K562 (cell line): ENCODE results near the gene PHTF1. TPM values are rescaled to one million over a fixed set of nuclear protein-coding genes. Genes with fewer than 3 reads are reported as not detected.

Experiments
- ATF3 ChIP-seq, 2 experiments: fragments of 450-650 bp in 1 of 2; sonication (generic) in 1 of 2; formaldehyde crosslinking in 1 of 2; IDR thresholded peaks in 1 of 2; conservative IDR thresholded peaks in 1 of 2; 2 replicates each; pipeline versions ENCODE4 v1.6.1 to v1.8.1; 2016 to 2023; ENCODE audit warnings: mild to moderate bottlenecking in 2 of 2, moderate library complexity in 2 of 2, inconsistent platforms in 1 of 2, missing genetic modification reagents in 1 of 2
- E4F1 ChIP-seq: fragments of 250-450 bp; sonication (Bioruptor Pico); IDR thresholded peaks from 2 replicates; pipeline ENCODE4 v1.5.0; 2021; ENCODE audit warnings: mild to moderate bottlenecking, borderline replicate concordance
- MEIS2 ChIP-seq: fragments of 450-650 bp; IDR thresholded peaks from 2 replicates; pipeline ENCODE4 v1.6.1; 2014; ENCODE audit warnings: mild to moderate bottlenecking; ENCODE audit not compliant: partially characterized antibody
- NONO ChIP-seq, 2 experiments: fragments of 200-400 bp in 1 of 2; fragments of 450-650 bp in 1 of 2; formaldehyde crosslinking in 1 of 2; IDR thresholded peaks; 2 replicates each; pipeline ENCODE4 v1.6.1; 2017; ENCODE audit warnings: low read depth in 2 of 2, mild to moderate bottlenecking in 2 of 2, moderate library complexity in 2 of 2, low read length in 1 of 2
- PRMT5 ChIP-seq: sonication (generic); formaldehyde crosslinking; IDR thresholded peaks from 2 replicates; pipeline ENCODE4 v1.5.0; 2020; ENCODE audit warnings: missing genetic modification reagents
- RBM34 ChIP-seq: fragments of 200-400 bp; formaldehyde crosslinking; IDR thresholded peaks from 2 replicates; pipeline ENCODE4 v1.6.1; 2018; ENCODE audit warnings: low read length, borderline replicate concordance; ENCODE audit not compliant: insufficient read depth
- SFPQ ChIP-seq: fragments of 200-400 bp; formaldehyde crosslinking; IDR thresholded peaks from 2 replicates; pipeline ENCODE4 v1.6.1; 2017; ENCODE audit warnings: mild to moderate bottlenecking, low read depth, low read length, moderate library complexity
- SMAD3 ChIP-seq: fragments of 450-650 bp; formaldehyde crosslinking; conservative IDR thresholded peaks from 2 replicates; pipeline ENCODE4 v1.4.0; 2020; ENCODE audit warnings: mild to moderate bottlenecking
- TEAD1 ChIP-seq, 2 experiments: fragments of 450-650 bp in 1 of 2; sonication (generic) in 1 of 2; formaldehyde crosslinking; IDR thresholded peaks; 2 replicates each; pipeline versions ENCODE4 v1.4.0 to v1.8.0; 2020 to 2022; ENCODE audit warnings: mild to moderate bottlenecking in 2 of 2, missing genetic modification reagents in 1 of 2
- ZNF347 ChIP-seq: fragments of 450-650 bp; formaldehyde crosslinking; IDR thresholded peaks from 2 replicates; pipeline ENCODE4 v1.4.0; 2020; ENCODE audit warnings: low read depth, mild to moderate bottlenecking, moderate library complexity
- ZNF740 ChIP-seq, 3 experiments: fragments of 200-800 bp in 1 of 3; sonication (Bioruptor generic) in 1 of 3; sonication (generic) in 1 of 3; formaldehyde crosslinking in 1 of 3; IDR thresholded peaks; 2 replicates each; pipeline versions ENCODE4 v1.6.1 to v1.8.0; 2016 to 2022; ENCODE audit warnings: mild to moderate bottlenecking in 2 of 3, missing compliant biosample characterization in 2 of 3, missing genetic modification characterization in 2 of 3, missing genetic modification reagents in 1 of 3
- polyA plus RNA-seq, 8 experiments: library from polyadenylated mRNA; depleted of rRNA in 4 of 8; stranded (reverse) in 5 of 8; unstranded in 3 of 8; fragments of >200 nt; fragmentation: Nextera tagmentation in 2 of 8; fragmentation: Illumina TruSeq in 1 of 8; extraction: Ambion mirVana in 2 of 8; extraction: Trizol in 1 of 8; gene quantifications; 2 replicates each; pipeline versions ENCODE4 v1.2.1 to v1.2.3, GENCODE V29; 2011 to 2014; ENCODE audit warnings: inconsistent platforms in 1 of 8, missing spikeins in 1 of 8
- total RNA-seq, 7 experiments: library from RNA; depleted of rRNA in 6 of 7; stranded (reverse); fragments of >200 nt in 6 of 7; fragmentation: Illumina TruSeq in 2 of 7; extraction: Trizol in 2 of 7; gene quantifications; 2 replicates each; pipeline versions ENCODE4 v1.2.1 to v1.2.3, GENCODE V29; 2011 to 2021; ENCODE audit warnings: low replicate concordance in 1 of 7

The PHTF1 gene
- total and polyA plus RNA-seq, 9 of the 15 experiments (the other 6 are each of a cell fraction or from before 2014, with no cell fraction given), result 8.4 to 36.2 (median 23.0) TPM

DNA sequence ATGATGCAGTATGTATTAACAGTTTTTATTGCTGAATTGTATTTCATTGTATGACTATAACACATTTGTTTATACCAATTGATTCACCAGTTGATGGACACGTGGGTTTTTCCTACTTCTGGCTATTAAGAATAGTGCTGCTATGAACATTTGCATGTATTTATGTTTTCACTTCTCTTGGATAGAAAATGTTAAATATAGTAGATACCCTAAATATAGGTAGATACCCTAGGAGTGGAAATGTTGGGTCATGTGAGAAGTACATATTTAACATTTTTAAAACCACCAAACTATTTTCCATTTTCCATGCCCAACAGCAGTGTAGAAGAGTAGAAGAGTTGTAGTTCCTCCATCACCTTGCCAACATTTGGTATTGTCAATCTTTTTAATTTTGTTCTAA, 7.8 kb downstream of the PHTF1 start (continued):
- TF ChIP-seq SFPQ, result no peak
- TF ChIP-seq PRMT5, result no peak
- TF ChIP-seq NONO (IDR thresholded peaks at IDR 0.05; ENCODE audit: low read depth in 2 of 2, low read length in 1 of 2), result no peak
- TF ChIP-seq MEIS2, result no peak
- TF ChIP-seq TEAD1 (CRISPR knock-in tag; IDR thresholded peaks at IDR 0.05), result no peak
- TF ChIP-seq E4F1, result no peak
- no peak for TF ChIP-seq RBM34
- no peak for TF ChIP-seq SMAD3
- no peak for TF ChIP-seq ATF3 (IDR thresholded peaks at IDR 0.05)
- TF ChIP-seq ATF3 (CRISPR knock-in tag; conservative IDR thresholded peaks at IDR 0.05), result no peak
- TF ChIP-seq ZNF740 (CRISPR knock-in tag; IDR thresholded peaks at IDR 0.05), result no peak
- no peak for TF ChIP-seq ZNF740 (tag; IDR thresholded peaks at IDR 0.05)
- TF ChIP-seq ZNF347 (CRISPR knock-in tag), result no peak
